ENCODE results near the gene EYS.

EYS gene

DNA sequence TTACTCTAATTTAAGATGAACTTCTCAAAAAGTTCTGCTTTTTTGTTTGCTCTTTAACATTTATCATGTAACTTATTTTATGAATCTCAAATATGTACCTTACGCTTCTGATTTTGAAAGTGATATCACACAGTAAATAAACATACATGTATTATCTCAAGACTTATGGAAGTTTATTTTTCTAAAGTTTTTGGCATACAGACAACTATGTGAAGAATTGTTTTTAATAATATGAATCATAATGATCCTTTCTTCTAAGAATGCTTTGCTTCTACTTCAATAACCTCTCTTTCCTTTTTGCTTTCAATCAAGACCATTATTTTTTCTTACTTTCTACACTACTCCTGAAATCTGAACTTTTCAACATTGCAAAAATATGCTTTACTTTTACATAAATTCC lies 816.4 kb downstream of the EYS start:
- no peak overlapping the region for H3K27ac ChIP-seq
- TF ChIP-seq, protein P1, sequence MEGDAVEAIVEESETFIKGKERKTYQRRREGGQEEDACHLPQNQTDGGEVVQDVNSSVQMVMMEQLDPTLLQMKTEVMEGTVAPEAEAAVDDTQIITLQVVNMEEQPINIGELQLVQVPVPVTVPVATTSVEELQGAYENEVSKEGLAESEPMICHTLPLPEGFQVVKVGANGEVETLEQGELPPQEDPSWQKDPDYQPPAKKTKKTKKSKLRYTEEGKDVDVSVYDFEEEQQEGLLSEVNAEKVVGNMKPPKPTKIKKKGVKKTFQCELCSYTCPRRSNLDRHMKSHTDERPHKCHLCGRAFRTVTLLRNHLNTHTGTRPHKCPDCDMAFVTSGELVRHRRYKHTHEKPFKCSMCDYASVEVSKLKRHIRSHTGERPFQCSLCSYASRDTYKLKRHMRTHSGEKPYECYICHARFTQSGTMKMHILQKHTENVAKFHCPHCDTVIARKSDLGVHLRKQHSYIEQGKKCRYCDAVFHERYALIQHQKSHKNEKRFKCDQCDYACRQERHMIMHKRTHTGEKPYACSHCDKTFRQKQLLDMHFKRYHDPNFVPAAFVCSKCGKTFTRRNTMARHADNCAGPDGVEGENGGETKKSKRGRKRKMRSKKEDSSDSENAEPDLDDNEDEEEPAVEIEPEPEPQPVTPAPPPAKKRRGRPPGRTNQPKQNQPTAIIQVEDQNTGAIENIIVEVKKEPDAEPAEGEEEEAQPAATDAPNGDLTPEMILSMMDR (conservative IDR thresholded peaks at IDR 0.05) = no peak

DNA sequence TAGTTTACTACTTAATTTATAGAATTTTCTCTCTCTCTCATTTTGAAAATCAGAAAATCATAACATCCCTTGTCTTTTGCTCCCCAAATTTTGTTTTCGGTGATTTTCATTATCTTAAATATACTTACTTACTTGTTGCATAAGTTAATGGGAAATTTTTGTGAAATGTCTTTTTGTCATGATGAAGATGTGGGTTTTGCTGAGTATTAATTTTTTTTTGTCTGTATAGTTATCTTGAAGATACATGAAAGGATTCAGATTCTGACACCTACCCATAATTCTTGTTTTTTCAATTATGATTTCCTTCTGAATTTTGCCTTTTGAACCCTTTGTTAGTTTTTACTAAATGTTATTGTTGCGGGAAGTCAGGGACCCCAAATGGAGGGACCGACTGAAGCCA lies 817.9 kb downstream of the EYS start:
- TF ChIP-seq, protein P1 (conservative IDR thresholded peaks at IDR 0.05) = no peak
- H3K27ac ChIP-seq = no peak overlapping the region

DNA sequence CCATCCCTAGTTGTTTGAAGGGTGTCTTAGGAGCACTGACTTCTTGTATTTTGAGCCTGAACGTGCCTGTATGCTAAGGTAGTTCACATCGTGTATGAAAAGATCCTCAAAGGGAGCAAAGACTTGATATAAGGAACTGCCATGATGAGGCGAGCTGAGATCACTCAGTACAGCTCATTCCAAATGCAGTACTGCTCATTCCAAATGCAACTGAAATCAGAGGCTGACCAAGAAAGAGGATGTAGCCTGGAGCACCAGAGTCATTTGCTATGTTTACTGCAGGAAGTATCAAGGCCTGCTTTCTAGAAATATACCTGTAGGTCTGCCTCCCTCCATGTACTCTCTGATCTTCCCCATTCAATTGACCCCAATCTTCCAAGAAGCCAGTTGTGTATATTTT lies 832.2 kb downstream of the EYS start:
- TF ChIP-seq, protein P1 (conservative IDR thresholded peaks at IDR 0.05) = no peak
- no peak overlapping the region for H3K27ac ChIP-seq

DNA sequence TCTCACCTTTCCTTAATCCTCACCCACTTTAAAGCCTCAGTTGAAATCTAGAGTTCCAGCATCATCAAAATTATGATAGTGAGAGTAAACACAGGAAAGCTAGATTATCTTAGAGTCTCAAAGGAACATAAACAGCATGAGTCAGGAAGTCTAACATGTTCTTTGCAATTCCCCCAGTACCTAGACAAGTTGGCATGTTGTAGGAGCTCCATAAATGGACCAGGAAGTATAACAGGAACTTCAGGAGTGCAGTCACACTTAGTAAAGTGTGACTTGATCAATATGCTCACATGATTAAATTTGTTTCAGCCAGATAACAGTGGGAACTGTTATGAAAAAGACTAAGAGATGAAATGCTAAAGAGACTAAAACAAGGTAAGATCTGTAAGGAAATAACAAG lies 834.4 kb downstream of the EYS start:
- TF ChIP-seq, protein P1 (conservative IDR thresholded peaks at IDR 0.05) = no peak

DNA sequence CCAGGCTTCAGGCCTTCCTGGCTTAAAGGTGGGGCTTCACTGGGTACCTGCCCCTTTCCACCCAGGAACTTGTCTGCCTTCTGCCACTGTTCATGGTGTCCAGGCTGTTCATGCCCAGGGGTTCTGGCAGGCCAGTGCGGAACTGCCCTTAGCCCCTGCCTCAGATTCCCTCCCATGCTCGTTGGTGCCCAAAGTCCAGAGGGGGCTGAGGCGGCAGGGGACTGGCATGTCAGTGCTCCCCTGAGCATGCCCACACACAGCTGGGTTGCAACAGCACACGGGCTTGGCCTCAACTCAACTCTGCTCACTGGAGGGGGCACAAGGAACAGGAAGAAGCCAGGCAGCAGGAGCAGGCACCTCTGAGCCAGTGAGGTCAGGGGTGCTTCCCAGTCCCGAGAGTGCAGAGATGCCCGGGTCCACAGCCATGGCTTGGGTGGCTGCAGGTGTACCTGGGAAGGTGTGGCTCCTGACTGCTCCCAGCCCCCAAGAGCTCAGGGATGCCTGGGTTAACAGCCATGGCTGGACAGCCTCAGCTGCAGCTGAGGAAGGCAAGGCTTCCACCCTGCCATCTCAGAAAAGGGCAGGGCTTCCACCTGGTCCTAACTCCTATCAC lies 845.9 kb downstream of the EYS start:
- no peak overlapping the region for H3K27ac ChIP-seq
- TF ChIP-seq, protein P1 (conservative IDR thresholded peaks at IDR 0.05) = no peak

More for the DNA sequence above, 834.4 kb downstream of the EYS start:
- no peak overlapping the region for H3K27ac ChIP-seq

DNA sequence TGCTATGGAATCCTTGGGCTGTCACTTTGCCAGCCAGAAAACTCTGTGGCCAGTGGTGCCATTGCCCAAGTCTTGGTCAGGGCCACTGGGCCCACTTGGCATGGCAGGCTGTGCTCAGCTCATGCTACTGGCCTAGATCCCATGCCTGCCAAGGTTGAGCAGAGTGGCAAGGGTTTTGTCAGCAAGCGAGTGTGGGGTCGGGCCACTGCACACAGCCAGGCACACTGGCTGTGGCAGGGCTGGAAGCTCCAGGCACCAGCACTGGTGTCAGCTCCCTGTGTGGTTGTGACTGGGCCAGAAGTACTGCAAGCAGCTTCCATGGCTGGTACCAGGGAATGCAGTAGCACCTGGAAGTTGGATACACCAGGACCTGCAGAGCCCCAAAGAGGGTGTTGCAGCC lies 846.8 kb downstream of the EYS start:
- no peak overlapping the region for H3K27ac ChIP-seq
- TF ChIP-seq, protein P1 (conservative IDR thresholded peaks at IDR 0.05) = no peak

DNA sequence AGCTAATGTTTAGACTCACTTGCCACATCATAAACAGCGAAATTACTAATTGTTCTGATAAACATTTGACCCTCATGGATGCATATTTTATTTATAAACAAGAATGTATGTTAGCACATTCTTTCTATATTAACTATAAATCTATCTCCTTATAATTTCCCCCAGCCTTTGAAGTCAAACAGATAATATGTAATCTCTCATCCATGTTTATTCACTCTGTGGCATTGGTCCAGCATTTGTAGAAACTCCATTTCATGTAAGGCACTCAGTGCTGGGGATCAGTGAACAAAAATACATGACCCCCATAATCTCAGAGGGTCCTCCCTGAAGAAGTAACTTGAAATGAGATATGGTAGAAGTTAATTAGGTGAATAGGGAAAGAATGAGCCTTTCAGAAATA lies 856.9 kb downstream of the EYS start:
- H3K27ac ChIP-seq = no peak overlapping the region
- TF ChIP-seq, protein P1 (conservative IDR thresholded peaks at IDR 0.05) = no peak

All from VCaP (cell line).